ENCODE results near the gene AKT3. TPM values are rescaled to one million over a fixed set of nuclear protein-coding genes. Genes with fewer than 3 reads are reported as not detected.

The AKT3 gene
- total and polyA plus RNA-seq, 11 donors, result 3.2 to 27.9 (median 16.6) TPM

DNA sequence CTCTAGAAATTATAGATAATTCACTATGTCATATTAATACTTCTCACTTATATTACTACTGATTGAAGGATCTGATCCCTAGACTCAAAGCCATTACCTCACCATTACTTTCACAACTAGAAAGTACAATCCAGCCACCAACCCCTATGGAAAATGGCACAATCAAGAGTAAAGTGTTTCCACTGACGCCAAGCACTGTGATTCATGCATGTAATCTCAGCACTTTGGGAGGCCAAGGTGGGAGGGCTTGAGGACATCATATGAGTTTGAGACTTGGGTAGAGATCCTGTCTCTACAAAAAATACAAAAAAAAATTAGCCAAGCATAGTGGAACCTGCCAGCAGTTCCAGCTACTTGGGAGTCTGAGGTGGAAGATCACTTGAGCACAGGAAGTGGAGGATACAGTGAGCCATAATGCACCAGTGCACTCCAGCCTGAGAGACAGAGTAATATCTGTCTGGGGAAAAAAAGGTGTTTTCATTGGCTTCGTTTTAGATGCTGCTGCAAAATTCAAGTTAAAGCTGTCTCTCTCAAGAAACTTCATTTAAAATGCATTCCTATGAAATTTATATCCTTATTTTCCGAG lies 126.5 kb downstream of the AKT3 start:
- peak in 2 of 5 donors; percentile 7 to 25 for DNase-seq
- ATAC-seq, result peak in 3 of 4 donors; percentile 24 to 70 (median 40)
- Histone ChIP-seq H3K4me3 (no peak overlapping the region), H3K27me3 (no peaks in the 10 kb centered on the region), H3K27ac (no peak overlapping the region), H3K36me3 (no peaks in the 10 kb centered on the region), H3K4me1 (peaks cover 0 to 43% (median 7%) of the 10 kb centered on the region in 12 donors), H3K9me3 (no peaks in the 10 kb centered on the region)
- intact Hi-C loops (cut with DNase I), result no loop called here
- 69 to 83% (median 76%) methylated on average over 3 of the region's 3 CpGs for WGBS, 4 donors
- TF ChIP-seq CTCF (IDR thresholded peaks at IDR 0.05) (no peak), POLR2A (IDR thresholded peaks at IDR 0.05) (no peak)

GRCh38 chr1:243723050-243723449 lies 127.0 kb downstream of the AKT3 start:
- no peak overlapping the region for H3K4me3 ChIP-seq
- no peak for ATAC-seq
- no peak overlapping the region for H3K27ac ChIP-seq
- peaks cover 0 to 43% (median 7%) of the 10 kb centered on the region in 12 donors for H3K4me1 ChIP-seq
- no peaks in the 10 kb centered on the region for H3K9me3 ChIP-seq
- intact Hi-C loops (cut with DNase I), result no loop called here
- WGBS, 4 donors, result 88 to 95% (median 91%) methylated on average over 3 of the region's 3 CpGs
- no peaks in the 10 kb centered on the region for H3K27me3 ChIP-seq
- no peak for DNase-seq
- H3K36me3 ChIP-seq, result no peaks in the 10 kb centered on the region
- no peak for TF ChIP-seq POLR2A (IDR thresholded peaks at IDR 0.05)
- no peak for TF ChIP-seq CTCF (IDR thresholded peaks at IDR 0.05)

DNA sequence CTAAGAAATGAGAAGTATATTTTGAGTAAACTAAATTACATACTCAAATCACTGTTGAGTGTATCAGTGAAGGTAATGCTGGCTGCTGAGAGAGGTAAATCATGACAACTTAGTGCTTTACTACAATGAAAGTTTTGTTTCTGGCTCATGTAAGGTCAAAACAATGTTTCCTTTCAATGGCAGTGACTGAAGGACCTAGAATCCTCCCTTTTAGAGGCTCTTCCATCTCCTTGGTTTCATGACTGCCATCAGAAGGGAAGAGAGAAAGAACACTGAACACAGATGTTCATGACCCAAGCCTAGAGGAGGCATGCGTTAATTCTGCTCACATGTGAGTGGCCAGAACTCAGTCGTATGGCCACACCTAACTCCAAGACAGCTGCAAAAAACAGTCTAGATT lies 130.6 kb downstream of the AKT3 start:
- Histone ChIP-seq H3K4me3 (no peak overlapping the region), H3K27me3 (no peaks in the 10 kb centered on the region), H3K9me3 (no peaks in the 10 kb centered on the region), H3K27ac (no peak overlapping the region), H3K4me1 (peaks cover 0 to 45% (median 6%) of the 10 kb centered on the region in 12 donors), H3K36me3 (no peaks in the 10 kb centered on the region)
- no peak for DNase-seq
- intact Hi-C loops (cut with DNase I), result no loop called here
- TF ChIP-seq CTCF (IDR thresholded peaks at IDR 0.05) (no peak), POLR2A (IDR thresholded peaks at IDR 0.05) (no peak)
- WGBS, 4 donors, result 89 to 97% (median 95%) methylated on average over 2 of the region's 2 CpGs
- no peak for ATAC-seq

DNA sequence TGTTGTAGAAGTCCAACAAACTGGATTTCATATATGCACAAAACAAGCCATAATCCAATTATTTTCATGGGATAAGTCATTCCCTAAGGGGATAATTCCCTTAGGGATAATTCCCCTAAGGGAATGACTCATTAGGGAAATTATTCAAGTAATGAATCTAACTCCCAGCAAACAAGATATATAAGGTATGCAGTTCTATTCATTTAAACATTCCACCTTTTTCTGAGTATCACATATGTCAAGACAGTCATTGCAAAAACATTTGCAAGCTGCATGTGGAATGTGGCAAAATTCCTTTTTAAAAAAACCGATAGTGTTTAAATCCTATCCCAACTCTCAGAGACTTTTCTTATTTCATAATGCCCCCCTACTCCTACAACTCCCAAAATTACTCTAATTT lies 131.2 kb downstream of the AKT3 start:
- Histone ChIP-seq H3K4me1 (peaks cover 0 to 45% (median 6%) of the 10 kb centered on the region in 12 donors), H3K27ac (no peak overlapping the region), H3K9me3 (no peaks in the 10 kb centered on the region), H3K27me3 (no peaks in the 10 kb centered on the region), H3K4me3 (no peak overlapping the region), H3K36me3 (no peaks in the 10 kb centered on the region)
- 74 to 92% (median 81%) methylated on average over 1 of the region's 1 CpG for WGBS, 4 donors
- DNase-seq (no peak), ATAC-seq (no peak)
- intact Hi-C loops (cut with DNase I), result no loop called here
- TF ChIP-seq POLR2A (IDR thresholded peaks at IDR 0.05) (no peak), CTCF (IDR thresholded peaks at IDR 0.05) (no peak)

Measured in heart left ventricle (tissue), 16 donors.